ENCODE results near the gene AGPAT3.

DNA sequence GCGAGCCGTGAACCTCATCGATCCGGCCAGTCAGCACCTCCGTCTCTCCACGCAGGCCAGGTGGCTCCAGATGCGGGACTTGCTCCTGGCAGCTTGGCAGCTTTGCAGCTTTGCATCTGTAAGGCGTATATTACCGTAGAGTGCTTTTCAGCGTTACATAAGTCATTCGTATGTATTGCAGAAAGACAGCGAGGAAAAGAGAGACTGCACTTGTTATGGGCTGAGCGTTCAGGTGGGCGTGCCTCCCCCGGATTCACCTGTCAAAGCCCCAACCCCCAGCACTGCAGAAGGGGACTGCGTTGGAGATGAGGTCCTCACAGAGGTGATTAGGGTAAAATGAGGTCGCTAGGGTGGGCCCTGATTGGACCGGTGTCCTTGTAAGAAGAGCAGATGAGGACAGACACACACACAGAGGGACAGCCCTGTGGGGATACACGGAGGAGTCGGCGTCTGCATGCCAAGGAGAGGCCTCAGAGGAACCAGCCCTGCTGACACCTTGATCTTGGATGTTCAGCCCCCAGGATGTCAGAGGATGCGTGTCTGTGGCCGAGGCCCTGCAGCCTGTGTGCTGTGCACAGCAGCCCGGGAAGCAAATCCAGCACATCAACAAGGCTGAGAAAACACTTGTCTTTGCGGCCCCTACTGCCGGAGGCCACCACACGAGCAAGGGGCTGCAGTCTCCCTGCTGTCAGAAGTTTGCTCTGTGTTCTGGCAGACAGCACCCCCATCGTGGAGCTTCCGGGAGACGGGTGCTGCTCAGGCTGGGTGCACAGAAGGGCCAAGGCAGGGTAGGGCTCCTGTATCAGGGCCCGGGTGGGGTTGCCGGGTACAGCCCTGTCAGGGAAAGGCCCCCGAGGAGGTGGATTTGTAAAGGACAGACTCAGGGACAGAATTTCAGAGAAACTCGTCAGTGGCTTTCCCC lies 10.9 kb upstream of the AGPAT3 start:
- TF ChIP-seq, protein P1, sequence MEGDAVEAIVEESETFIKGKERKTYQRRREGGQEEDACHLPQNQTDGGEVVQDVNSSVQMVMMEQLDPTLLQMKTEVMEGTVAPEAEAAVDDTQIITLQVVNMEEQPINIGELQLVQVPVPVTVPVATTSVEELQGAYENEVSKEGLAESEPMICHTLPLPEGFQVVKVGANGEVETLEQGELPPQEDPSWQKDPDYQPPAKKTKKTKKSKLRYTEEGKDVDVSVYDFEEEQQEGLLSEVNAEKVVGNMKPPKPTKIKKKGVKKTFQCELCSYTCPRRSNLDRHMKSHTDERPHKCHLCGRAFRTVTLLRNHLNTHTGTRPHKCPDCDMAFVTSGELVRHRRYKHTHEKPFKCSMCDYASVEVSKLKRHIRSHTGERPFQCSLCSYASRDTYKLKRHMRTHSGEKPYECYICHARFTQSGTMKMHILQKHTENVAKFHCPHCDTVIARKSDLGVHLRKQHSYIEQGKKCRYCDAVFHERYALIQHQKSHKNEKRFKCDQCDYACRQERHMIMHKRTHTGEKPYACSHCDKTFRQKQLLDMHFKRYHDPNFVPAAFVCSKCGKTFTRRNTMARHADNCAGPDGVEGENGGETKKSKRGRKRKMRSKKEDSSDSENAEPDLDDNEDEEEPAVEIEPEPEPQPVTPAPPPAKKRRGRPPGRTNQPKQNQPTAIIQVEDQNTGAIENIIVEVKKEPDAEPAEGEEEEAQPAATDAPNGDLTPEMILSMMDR (IDR thresholded peaks at IDR 0.05; ENCODE audit: low read depth, low read length, poor library complexity, severe bottlenecking) = no peak
- no peak for TF ChIP-seq EZH2phosphoT487 (IDR thresholded peaks at IDR 0.05; ENCODE audit: borderline replicate concordance, low read length)
